Measurements from ENCODE around the gene XYLT1.

GRCh38 chr16:17463335-17463734, 7.4 kb downstream of the XYLT1 start:
- TF ChIP-seq, protein P1, sequence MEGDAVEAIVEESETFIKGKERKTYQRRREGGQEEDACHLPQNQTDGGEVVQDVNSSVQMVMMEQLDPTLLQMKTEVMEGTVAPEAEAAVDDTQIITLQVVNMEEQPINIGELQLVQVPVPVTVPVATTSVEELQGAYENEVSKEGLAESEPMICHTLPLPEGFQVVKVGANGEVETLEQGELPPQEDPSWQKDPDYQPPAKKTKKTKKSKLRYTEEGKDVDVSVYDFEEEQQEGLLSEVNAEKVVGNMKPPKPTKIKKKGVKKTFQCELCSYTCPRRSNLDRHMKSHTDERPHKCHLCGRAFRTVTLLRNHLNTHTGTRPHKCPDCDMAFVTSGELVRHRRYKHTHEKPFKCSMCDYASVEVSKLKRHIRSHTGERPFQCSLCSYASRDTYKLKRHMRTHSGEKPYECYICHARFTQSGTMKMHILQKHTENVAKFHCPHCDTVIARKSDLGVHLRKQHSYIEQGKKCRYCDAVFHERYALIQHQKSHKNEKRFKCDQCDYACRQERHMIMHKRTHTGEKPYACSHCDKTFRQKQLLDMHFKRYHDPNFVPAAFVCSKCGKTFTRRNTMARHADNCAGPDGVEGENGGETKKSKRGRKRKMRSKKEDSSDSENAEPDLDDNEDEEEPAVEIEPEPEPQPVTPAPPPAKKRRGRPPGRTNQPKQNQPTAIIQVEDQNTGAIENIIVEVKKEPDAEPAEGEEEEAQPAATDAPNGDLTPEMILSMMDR (IDR thresholded peaks at IDR 0.05; ENCODE audit: low read depth, low read length, poor library complexity, severe bottlenecking), result no peak
- TF ChIP-seq EZH2phosphoT487 (IDR thresholded peaks at IDR 0.05; ENCODE audit: borderline replicate concordance, low read length), result no peak

Measured in DOHH2 (cell line).